Endothelial cell of hepatic sinusoid (primary cell): ENCODE data around the gene SNTG2.
"Not testable (repeated sequence)": the region's sequence is repeated elsewhere in the genome, so short reads cannot be mapped to it uniquely, and the experiment has no call there.

Experiments
- in situ Hi-C: cut with HindIII; loops from 2 replicates; pipeline ENCODE4 v1.10.0; 2017; ENCODE audit warnings: low sequenced_read_pairs

The SNTG2 gene

DNA sequence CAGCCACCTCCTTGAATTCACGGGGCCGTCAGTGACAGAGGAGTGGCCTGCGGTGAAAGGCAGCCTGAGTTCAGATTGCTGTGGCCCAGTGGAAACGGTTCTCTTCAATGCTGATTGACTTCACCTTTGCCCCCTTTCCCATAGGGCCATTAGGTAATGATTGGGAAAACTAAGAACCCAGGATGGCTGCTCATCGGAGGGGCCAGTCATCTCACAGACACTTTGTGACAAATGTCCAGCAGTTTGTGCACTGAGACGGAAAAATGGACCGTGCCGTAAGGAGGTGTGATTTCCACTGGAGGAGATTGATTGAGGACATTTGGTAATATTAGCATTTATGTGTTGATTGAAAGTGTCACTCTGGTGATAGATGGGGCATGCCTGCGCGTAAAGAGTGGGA is 402.9 kb downstream of the SNTG2 start:
- in situ Hi-C loops: no loop called here

DNA sequence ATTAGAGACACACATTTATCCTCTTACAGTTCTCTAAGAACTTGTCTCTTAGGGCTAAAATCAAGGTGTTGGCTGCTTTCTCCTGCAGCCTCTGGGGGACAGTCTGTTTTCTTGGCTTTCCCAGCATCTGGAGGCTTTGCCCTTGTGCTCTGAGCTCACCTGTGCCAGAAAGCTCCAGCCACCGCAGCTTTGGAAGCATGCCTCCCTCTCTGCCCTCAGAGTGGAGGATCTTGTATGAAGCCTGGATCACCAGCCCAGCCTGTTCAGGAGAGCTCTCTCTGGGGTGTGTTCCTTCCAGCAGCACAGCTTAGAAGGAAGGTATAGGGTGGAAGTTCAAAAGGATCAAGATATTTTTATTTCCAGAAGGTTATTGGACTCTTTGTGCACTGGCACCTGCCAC is 409.5 kb downstream of the SNTG2 start:
- in situ Hi-C loops: loop anchor here (5.0 kb wide), 2 partner anchors 62 to 63 kb away; no protein-coding TSS in a partner anchor

DNA sequence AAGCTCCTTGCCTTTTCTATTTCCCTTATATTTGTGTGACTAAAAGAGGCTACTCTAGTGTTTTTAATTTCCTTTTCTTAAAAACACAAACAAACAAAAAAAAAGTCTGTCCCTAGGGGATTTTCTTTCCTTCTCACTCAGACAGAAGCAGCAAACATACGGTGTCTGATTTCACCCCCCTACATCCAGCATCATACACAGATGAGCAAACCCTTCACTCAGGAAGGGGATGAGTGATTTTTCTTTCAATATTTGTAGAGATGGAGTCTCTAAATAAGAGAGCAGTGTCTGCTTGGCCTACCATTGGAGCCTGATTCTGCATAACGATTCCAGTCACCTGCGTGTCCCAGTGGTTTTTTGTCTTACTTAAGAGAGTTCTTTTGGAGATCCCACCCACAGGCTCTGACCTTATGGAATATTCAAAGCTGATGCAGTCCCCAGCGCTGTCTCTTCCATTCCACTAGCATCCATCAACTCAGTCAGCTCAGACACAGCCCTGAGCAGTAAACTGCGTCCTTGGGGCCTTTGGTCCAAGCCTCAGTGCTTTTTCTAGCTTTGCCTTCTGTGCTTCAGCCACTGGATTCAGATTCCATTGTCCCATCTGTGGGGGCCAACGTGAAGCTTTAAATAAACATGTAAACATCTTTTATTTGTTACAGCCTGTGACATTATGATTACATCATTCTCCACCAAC is 410.1 kb downstream of the SNTG2 start:
- in situ Hi-C loops: loop anchor here (5.0 kb wide), 2 partner anchors 62 to 63 kb away; no protein-coding TSS in a partner anchor

DNA sequence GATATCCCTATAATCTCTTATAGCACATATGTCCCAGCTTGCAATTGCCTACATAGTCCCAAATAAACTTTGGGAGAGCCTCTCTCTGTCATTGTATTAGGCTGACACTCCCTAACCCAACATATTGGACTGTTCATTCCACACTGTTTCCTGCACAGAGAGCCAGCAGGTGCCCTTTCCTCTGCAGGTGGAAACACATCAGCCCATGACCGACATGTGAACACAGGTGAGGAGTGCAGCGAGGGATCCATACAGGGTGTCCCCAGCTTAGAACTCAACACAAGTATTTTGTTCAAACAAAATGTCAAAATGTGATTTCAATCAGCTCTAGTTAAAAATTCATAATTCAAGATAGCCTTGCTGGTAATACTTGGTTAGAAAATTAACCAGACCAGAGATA is 412.7 kb downstream of the SNTG2 start:
- in situ Hi-C loops: loop anchor here (5.0 kb wide), 2 partner anchors 59 to 66 kb away; no protein-coding TSS in a partner anchor

DNA sequence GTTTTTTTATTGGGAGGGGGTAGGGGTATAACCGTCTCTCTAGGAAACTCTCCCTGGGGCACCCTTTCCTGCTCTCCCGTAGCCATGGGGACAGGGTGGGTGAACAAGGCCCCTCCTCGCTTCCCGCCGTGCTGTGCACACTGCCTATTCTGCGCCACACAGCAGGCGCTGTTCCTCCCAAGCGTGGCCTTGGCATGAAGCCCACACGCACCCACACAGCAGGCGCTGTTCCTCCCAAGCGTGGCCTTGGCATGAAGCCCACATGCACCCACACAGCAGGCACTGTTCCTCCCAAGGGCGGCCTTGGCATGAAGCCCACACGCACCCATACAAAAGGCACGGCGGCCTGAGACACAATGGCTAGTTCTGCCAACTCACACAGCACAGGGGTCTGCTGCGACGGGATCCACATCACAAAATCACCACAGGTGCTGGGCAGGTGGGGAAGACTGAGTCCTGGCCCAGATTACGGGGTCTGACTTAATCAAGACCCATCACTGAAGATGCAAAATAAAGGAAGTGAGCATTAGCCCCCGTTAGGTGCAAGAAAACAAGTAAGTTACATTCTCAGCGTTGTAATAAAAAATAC is 416.0 kb downstream of the SNTG2 start:
- in situ Hi-C loops: no loop called here

DNA sequence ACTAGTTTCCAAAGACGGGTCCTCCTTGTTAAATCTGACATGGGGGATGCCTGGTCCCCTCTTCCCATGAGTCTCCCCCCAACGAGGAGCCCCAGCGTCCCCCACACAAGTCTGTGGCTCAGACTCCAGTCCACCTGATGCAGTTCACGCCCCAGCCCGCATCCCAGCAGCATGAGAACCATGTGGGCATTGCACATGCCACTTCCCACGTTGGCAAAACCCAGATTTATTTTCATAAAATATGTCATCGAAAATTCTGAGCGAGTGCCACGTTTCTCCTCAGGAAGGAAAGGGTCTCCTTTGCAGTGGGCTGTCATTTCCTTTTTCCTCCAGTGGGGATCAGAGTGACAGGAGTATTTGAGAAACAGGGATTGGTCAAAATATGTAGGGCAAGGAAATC is 417.0 kb downstream of the SNTG2 start:
- in situ Hi-C loops: no loop called here

DNA sequence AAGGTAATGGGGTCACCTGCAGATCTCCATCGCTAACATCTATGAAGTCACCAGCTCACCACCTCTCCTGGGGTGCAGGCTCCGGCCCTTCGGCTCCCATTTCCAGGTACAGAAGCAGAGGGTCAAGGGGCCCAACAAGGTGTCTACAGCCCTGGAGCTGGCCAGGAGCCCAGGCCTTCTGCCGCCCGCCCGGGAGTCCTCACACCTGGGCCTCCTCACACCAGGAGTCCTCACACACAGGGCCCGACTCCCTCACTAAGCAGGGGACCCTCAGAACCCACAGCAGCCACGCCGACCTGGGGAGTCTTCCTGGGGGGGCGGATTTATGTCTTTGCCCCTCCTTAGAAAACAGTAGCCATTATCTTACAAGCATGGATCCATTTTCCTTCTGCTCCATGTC is 419.3 kb downstream of the SNTG2 start:
- in situ Hi-C loops: no loop called here

DNA sequence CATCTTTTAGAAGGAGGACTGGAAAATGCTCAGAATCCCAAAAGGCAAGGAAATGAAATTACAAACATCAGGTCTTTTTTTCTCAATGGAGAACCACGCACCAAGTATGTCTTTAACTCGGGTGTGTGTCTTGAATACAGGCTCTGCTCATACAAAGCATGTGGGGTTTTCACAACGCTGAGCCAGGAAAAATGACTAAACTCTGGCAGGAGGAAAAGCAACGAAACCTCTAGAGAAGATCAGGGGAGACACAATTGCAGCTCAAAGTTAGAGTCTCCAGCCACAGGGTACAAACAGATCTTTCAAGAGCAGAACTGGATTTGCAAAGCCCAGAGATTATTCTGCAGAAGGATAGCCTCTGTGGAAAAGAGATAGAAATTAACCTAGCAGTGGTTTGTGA is 419.8 kb downstream of the SNTG2 start:
- in situ Hi-C loops: no loop called here

DNA sequence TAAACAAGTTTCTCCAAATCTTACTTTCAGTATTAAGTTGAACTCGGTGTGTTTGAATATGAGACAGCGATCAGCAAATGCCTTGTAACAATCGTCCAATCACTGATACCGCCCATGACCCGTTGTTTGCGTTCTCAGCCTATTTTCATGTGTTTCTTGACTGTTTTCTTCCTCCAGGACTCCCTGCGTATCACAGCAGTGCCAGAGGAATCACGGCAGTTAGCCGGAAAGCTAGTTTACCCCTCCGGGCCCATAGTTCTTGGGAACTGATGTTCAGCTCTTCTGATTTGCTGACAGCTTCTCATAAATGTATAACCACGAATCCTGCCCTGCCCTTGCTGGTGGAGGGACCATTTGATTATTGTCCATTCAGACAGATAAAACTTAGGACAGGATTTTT is 420.4 kb downstream of the SNTG2 start:
- in situ Hi-C loops: no loop called here

DNA sequence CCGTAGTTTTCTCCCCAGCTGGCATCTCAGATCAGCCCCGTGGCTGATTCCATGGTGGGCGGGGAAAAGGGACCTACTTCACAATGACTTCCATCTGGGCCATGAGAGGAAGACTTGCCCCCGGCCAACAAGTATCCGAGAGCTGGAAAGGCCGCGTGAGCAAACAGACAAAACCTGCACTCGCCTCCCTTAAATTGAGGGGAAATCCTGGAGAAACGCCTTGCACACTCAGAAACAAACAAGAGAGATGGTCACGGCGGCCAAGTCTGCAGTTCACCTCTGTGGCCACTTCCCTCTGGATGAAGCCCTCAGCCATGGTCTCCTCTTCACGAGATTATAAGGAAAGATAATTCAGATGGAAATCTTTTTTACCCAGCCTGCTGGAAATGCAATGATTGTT is 423.2 kb downstream of the SNTG2 start:
- in situ Hi-C loops: no loop called here

DNA sequence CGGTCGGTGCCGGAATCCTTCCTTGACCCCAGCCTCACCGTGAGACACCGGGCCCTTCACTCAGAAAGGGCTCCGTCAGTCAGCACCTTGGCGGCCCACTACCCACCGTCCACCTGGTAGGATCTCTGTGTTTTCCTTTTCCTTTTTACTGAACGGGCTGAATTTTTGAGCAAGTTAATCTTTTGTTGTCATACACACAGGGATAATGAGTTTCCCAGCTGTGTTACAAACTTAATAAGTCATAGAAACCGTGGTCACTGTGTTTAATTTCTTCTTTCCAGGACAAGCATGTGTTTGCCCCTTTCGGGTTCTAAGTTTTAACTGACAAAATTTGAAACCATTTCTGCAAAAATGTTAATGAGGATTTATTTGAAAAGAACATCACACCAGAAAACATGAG is 423.6 kb downstream of the SNTG2 start:
- in situ Hi-C loops: no loop called here

DNA sequence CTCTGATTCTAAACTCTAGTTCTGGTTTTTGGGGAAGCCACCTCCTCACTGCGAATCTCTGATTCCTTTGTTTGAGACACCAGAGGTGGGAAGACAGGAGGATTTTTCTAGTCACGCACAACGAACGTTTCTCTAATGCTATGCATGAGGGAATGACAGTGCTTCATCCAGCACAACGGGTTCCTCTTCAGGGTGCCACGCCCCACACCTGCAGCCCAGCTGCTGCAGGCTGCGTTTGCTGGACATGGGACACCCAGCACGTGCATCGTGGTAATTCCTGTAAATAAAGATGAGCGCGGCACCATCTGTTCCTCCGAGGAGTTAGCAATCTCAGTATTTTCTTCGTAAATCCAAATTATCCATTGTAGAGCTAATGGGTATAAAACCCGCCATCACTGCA is 425.1 kb downstream of the SNTG2 start:
- in situ Hi-C loops: no loop called here

DNA sequence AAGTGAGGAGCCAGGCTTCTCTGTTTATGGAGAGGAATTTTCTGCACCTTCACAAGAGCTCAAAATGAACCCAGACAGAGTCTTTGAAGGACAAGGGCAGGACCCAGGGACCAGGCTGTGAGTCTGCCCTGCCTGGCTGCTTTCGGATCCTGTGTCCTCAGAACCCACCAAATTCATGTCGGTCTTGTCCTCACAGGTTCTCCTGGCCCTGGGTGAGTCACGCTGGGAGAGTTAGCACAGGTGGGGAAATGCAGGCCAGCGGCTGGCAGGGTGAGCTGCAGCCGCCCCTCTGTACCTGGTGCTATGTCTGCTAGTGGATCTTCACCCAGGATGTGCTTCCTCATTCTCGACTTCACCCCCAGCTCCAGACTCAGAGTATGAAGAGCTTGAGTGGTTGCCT is 426.8 kb downstream of the SNTG2 start:
- in situ Hi-C loops: no loop called here

DNA sequence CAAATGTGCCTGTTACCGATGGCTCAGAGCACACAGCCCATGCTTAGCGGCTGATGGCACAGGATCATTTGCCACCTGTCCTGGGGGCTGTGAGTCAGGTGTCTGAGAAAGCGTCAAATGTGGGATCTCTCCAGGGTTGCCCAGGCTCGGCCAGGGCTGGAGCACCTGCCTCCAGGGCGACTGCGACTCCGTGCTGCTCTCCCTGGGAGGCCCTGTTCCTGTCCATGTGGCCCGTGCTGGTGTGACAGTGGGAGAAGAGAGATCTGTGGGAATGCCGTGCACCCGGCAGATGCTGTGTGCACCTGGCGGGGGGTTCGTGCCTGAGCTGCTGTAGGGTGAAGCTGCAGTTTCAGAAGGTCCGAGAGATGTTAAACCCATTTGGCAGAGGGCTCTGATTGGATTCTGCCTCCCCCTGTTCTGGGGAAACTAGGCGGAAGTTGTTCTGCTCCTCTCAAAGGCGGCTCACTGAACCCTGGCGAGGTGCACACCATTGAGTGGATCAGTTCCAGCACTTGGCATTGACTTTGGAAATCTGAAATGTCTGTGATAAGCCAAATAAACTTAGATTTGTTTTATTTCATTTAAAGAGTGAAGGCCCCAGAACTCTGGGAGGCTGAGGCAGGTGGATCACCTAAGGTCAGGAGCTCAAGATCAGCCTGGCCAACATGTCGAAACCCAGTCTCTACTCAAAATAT is 428.0 kb downstream of the SNTG2 start:
- in situ Hi-C loops: no loop called here

DNA sequence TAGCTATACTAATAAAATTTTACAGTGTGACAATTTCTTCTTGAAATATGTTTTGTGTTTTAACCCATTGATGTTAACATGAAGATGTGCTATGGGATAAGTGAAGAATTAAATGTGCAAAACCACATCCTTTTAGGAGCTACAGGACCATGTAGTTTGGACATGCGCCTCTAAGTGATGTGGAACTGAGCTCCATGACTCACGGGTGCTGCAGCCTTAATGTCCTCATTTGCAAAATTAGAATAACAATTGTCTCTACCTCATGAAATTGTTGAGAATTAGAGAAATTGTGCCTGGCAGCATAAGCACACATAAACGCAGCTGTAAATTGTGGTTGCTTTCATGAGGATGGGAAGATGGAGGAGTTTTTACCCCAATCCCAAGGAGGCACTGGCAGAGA is 431.0 kb downstream of the SNTG2 start:
- in situ Hi-C loops: loop anchor here (5.0 kb wide), 1 partner anchor 34 kb away; no protein-coding TSS in a partner anchor

DNA sequence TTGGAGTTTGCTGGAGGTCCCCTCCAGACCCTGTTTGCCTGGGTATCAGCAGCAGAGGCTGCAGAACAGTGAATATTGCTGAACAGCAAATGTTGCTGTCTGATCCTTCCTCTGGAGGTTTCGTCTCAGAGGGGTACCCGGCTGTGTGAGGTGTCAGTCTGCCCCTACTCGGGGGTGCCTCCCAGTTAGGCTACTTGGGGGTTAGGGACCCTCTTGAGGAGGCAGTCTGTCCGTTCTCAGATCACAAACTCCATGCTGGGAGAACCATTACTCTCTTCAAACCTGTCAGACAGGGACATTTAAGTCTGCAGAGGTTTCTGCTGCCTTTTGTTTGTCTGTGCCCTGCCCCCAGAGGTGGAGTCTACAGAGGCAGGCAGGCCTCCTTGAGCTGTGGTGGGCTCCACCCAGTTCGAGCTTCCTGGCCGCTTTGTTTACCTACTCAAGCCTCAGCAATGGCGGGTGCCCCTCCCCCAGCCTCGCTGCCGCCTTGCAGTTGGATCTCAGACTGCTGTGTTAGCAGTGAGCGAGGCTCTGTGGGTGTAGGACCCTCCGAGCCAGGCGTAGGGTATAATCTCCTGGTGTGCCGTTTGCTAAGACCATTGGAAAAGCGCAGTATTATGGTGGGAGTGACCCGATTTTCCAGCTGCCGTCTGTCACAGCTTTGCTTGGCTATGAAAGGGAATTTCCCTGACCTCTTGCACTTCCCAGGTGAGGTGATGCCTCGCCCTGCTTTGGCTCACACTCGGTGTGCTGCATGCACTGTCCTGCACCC is 437.5 kb downstream of the SNTG2 start:
- in situ Hi-C loops: not testable (repeated sequence)

DNA sequence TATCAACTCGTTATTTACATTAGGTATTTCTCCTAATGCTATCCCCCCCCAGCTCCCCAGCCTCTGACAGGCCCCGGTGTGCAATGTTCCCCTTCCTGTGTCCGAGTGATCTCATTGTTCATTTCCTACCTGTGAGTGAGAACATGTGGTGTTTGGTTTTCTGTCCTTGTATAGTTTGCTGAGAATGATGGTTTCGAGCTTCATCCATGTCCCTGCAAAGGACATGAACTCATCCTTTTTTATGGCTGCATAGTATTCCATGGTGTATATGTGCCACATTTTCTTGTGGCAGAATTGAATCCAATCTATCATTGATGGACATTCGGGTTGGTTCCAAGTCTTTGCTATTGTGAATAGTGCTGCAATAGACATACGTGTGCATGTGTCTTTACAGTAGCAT is 439.5 kb downstream of the SNTG2 start:
- in situ Hi-C loops: not testable (repeated sequence)

DNA sequence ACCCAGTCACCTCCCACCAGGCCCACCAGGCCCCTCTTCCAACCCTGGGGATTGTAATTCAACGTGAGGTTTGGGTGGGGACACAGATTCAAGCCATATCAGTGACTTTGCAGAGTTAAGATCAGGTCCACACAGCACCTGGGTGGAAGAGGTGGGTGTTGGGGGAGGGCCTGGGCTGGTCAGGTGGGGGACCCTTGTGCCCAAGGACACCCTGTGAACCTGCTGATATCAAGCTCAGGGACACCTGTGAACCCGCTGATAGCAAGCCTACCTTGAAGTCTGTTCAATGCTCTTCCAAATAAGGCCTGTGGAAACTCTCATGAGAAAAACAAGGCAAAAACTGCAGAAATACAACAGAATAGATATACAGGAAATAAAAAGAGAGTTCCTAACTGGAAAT is 442.7 kb downstream of the SNTG2 start:
- in situ Hi-C loops: no loop called here

DNA sequence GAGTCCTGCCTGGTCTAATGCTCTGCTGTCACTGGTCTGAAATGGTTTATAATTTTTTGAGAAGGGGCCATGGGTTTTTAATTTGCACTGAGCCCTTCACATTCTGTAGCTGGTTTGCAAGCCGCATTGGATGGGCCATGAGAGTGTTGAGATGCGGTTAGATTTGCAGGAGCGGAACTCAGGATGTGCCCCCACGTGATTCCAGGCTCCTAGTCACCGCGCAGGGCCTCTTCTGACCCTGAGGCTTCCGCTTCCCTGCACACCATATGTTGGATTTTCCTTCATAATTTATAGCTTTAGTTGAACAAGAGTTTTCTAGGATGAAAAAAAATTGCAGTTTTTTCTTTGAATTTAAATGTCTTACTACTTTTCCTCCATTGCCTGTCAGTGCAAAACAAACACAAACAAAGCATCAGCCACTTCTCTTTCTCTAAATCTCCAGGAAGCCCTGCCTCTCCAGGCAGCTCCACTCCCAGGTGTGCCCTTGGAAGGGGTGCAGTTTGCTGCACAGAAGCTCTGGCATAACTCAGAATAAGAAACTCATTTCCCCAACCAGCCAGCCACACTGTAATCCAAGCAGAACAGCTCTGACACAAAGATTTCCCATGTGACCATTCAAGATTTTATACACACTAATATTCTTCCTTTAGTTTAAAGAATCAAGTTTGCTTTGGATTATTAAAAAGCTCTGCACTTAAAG is 444.2 kb downstream of the SNTG2 start:
- in situ Hi-C loops: no loop called here

DNA sequence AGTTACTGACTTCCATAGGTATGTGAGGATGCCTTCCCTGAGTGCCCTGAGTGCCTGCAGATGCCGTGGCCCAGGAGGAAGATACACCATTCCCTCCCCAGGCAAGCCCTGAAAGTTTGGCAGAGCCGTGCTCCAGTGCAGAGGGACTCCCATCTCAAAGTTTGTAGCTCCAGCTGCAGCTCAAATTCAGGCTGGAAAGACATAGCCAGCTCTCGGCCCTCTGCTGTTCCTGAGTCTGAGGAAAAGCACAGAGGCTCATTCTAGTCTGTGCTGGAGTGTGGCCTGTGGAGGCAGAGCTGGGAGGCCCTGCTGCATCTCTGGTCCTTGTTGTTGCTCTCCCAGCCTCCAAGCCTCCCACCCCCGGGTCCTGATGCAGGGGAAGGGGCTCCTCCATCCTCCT is 446.7 kb downstream of the SNTG2 start:
- in situ Hi-C loops: no loop called here

DNA sequence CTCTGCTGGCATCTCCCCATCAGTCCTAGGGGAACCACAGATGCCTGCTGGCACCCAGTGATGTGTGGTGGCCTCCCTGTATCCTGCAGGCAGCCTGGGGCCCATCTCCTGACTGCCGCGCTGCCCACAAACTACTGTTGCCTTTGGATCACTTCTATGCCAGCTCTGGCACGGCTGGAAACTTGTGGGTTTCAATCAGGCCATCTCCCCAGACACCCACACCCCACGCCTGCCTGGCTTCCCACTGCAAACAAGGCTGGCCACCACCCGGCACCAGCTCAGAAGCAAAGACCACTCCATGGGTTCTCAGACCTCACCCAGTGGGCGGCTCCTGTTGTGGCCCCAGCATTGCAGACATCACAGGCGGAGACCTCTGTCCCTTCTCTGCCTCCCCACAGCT is 447.5 kb downstream of the SNTG2 start:
- in situ Hi-C loops: no loop called here
